Stimulated activated CD4-positive, alpha-beta T cell treated with anti-CD3 and anti-CD28 coated beads, TNF-alpha, amount 100 ng/mL, for 1 hour (primary cell): ENCODE data around the gene TSPYL2.

Experiments used
- DNase-seq, 3 donors: peaks; one replicate each; pipeline ENCODE4 v3.0.0-alpha.2; 2020; ENCODE audit warnings: low read depth in 3 of 3, low spot score in 1 of 3

TSPYL2 gene

GRCh38 chrX:53081925-53082772 is at the start of gene TSPYL2:
TSPYL2 (plus strand) TSS chrX:53082367; CDS start chrX:53082499, 132 bp downstream.
- DNase-seq: peak; percentile 83 to 91 (median 86)

GRCh38 chrX:53036149-53036548 is 46.0 kb upstream of the TSPYL2 start:
- no peak for DNase-seq

GRCh38 chrX:53039236-53039635 is 42.9 kb upstream of the TSPYL2 start:
- no peak for DNase-seq

GRCh38 chrX:53044995-53045394 is 37.2 kb upstream of the TSPYL2 start:
- DNase-seq: no peak

- DNase-seq: no peak
Measured at GRCh38 chrX:53047228-53047627, 34.9 kb upstream of the TSPYL2 start.

GRCh38 chrX:53048169-53049126 is 33.7 kb upstream of the TSPYL2 start, which contains the start of gene GPR173:
GPR173 (plus strand) TSS chrX:53048789; CDS start chrX:53076622, 27,833 bp downstream.
- DNase-seq: no peak

- DNase-seq: no peak
Measured at GRCh38 chrX:53049127-53049517, 33.0 kb upstream of the TSPYL2 start.

GRCh38 chrX:53050841-53051240 is 31.3 kb upstream of the TSPYL2 start:
- no peak for DNase-seq

- DNase-seq: no peak
Measured at GRCh38 chrX:53055244-53055849, 26.8 kb upstream of the TSPYL2 start.

GRCh38 chrX:53056292-53056691 is 25.9 kb upstream of the TSPYL2 start:
- no peak for DNase-seq

- no peak for DNase-seq
Measured at GRCh38 chrX:53065104-53065503, 17.1 kb upstream of the TSPYL2 start.

GRCh38 chrX:53071064-53071463 is 11.1 kb upstream of the TSPYL2 start:
- DNase-seq: no peak

- DNase-seq: peak; percentile 30 to 43 (median 38)
Measured at GRCh38 chrX:53071604-53072417, 10.4 kb upstream of the TSPYL2 start.

- DNase-seq: no peak
Measured at GRCh38 chrX:53072418-53073114, 9.6 kb upstream of the TSPYL2 start.

GRCh38 chrX:53073115-53073586 is 9.0 kb upstream of the TSPYL2 start:
- no peak for DNase-seq

GRCh38 chrX:53075011-53075410 is 7.2 kb upstream of the TSPYL2 start:
- DNase-seq: no peak

GRCh38 chrX:53076671-53077070 is 5.5 kb upstream of the TSPYL2 start:
- DNase-seq: no peak

GRCh38 chrX:53077207-53078197 is 4.7 kb upstream of the TSPYL2 start:
- DNase-seq: no peak

GRCh38 chrX:53078943-53079342 is 3.2 kb upstream of the TSPYL2 start:
- no peak for DNase-seq
